Urinary bladder (tissue), 4 donors: ENCODE data around the gene CCDC69. TPM values are rescaled to one million over a fixed set of nuclear protein-coding genes. Genes with fewer than 3 reads are reported as not detected.

ENCODE experiments used
- DNase-seq: peaks from one replicate; pipeline ENCODE4 v3.0.0-alpha.2; 2015; ENCODE audit errors: extremely low spot score
- H3K27ac ChIP-seq: one replicate; pipeline ENCODE4 v1.5.1; 2013; ENCODE audit warnings: low read depth, mild to moderate bottlenecking, moderate library complexity
- H3K36me3 ChIP-seq: one replicate; pipeline ENCODE4 v1.6.1; 2013; ENCODE audit warnings: mild to moderate bottlenecking, moderate library complexity; ENCODE audit not compliant: insufficient read depth
- H3K4me1 ChIP-seq: one replicate; pipeline ENCODE4 v1.6.1; 2013; ENCODE audit warnings: mild to moderate bottlenecking, moderate library complexity; ENCODE audit not compliant: insufficient read depth
- H3K4me3 ChIP-seq: one replicate; pipeline ENCODE4 v1.5.1; 2013; ENCODE audit warnings: low read depth, low read length
- WGBS: extraction: QIAGEN DNeasy Blood & Tissue Kit; methylation state at CpG from one replicate; pipeline ENCODE4 v1.1.7; 2013; 5-methylcytosine and 5-hydroxymethylcytosine counted together
- polyA plus RNA-seq: library from polyadenylated mRNA; stranded (reverse); fragments of 200-250 nt; gene quantifications from one replicate; pipeline ENCODE4 v1.2.3, GENCODE V29; 2013
- total RNA-seq: library from RNA; depleted of rRNA; stranded (reverse); fragments of >200 nt; gene quantifications from one replicate; pipeline ENCODE4 v1.2.3, GENCODE V29; 2014
- donor health status: healthy with polysubstance abuse.
- donor health status: healthy.

CCDC69 gene
- total and polyA plus RNA-seq, 2 donors = 13.9 to 155 TPM

GRCh38 chr5:151171529-151171928, 52.4 kb downstream of the CCDC69 start:
- H3K4me3 ChIP-seq = no peak overlapping the region
- H3K27ac ChIP-seq = no peak overlapping the region
- 70% methylated on average over 1 of the region's 1 CpG for WGBS
- no peak for DNase-seq
- H3K4me1 ChIP-seq = no peaks in the 10 kb centered on the region
- H3K36me3 ChIP-seq = no peaks in the 10 kb centered on the region

- WGBS = 46% methylated on average over 10 of the region's 10 CpGs
- Histone ChIP-seq H3K27ac (no peak overlapping the region), H3K36me3 (no peaks in the 10 kb centered on the region), H3K4me3 (no peak overlapping the region), H3K4me1 (no peaks in the 10 kb centered on the region)
- no peak for DNase-seq
Measured at GRCh38 chr5:151168602-151169344, 55.1 kb downstream of the CCDC69 start.

GRCh38 chr5:151167022-151167421, 56.9 kb downstream of the CCDC69 start:
- Histone ChIP-seq H3K27ac (no peak overlapping the region), H3K4me3 (no peak overlapping the region), H3K4me1 (no peaks in the 10 kb centered on the region), H3K36me3 (no peaks in the 10 kb centered on the region)
- DNase-seq = no peak
- WGBS = 82% methylated on average over 9 of the region's 9 CpGs

- no peaks in the 10 kb centered on the region for H3K4me1 ChIP-seq
- H3K27ac ChIP-seq = no peak overlapping the region
- 38% methylated on average over 8 of the region's 8 CpGs for WGBS
- DNase-seq = peak; percentile 63
- no peaks in the 10 kb centered on the region for H3K36me3 ChIP-seq
- no peak overlapping the region for H3K4me3 ChIP-seq
Measured at GRCh38 chr5:151164687-151165392, 59.1 kb downstream of the CCDC69 start.

GRCh38 chr5:151162776-151163175, 61.1 kb downstream of the CCDC69 start:
- Histone ChIP-seq H3K4me1 (no peaks in the 10 kb centered on the region), H3K4me3 (no peak overlapping the region), H3K36me3 (no peaks in the 10 kb centered on the region), H3K27ac (no peak overlapping the region)
- WGBS = 33% methylated on average over 1 of the region's 1 CpG
- DNase-seq = no peak

- H3K4me1 ChIP-seq = no peaks in the 10 kb centered on the region
- WGBS = 91% methylated on average over 9 of the region's 9 CpGs
- DNase-seq = no peak
- H3K36me3 ChIP-seq = no peaks in the 10 kb centered on the region
- no peak overlapping the region for H3K4me3 ChIP-seq
- H3K27ac ChIP-seq = no peak overlapping the region
Measured at GRCh38 chr5:151159649-151160373, 64.1 kb downstream of the CCDC69 start.

- Histone ChIP-seq H3K4me1 (no peaks in the 10 kb centered on the region), H3K4me3 (peak overlapping the region; percentile 86), H3K36me3 (no peaks in the 10 kb centered on the region), H3K27ac (peak overlapping the region; percentile 38)
- no peak for DNase-seq
- 14% methylated on average over 6 of the region's 6 CpGs for WGBS
Measured at GRCh38 chr5:151158287-151158661, 65.6 kb downstream of the CCDC69 start.

- Histone ChIP-seq H3K4me1 (no peaks in the 10 kb centered on the region), H3K27ac (peak within 1 kb of the TSS; percentile 73), H3K4me3 (peak within 1 kb of the TSS; percentile 86), H3K36me3 (no peaks in the 10 kb centered on the region)
- DNase-seq = peak; percentile 64
- WGBS = under 1% methylated on average over 60 of the region's 60 CpGs
Measured at GRCh38 chr5:151157426-151158286, 66.2 kb downstream of the CCDC69 start, which contains the start of gene ANXA6. ANXA6 (minus strand) TSS chr5:151157779; CDS start chr5:151147901, 9,878 bp downstream.

GRCh38 chr5:151156507-151157420, 67.1 kb downstream of the CCDC69 start:
- H3K4me3 ChIP-seq = peak overlapping the region; percentile 86
- peak overlapping the region; percentile 73 for H3K27ac ChIP-seq
- WGBS = 8% methylated on average over 20 of the region's 20 CpGs
- DNase-seq = no peak
- H3K36me3 ChIP-seq = no peaks in the 10 kb centered on the region
- H3K4me1 ChIP-seq = no peaks in the 10 kb centered on the region

- WGBS = 22% methylated on average over 9 of the region's 9 CpGs
- Histone ChIP-seq H3K4me1 (no peaks in the 10 kb centered on the region), H3K27ac (peak overlapping the region; percentile 61), H3K36me3 (no peaks in the 10 kb centered on the region), H3K4me3 (peak overlapping the region; percentile 86)
- DNase-seq = no peak
Measured at GRCh38 chr5:151155775-151156506, 68.0 kb downstream of the CCDC69 start.

- Histone ChIP-seq H3K4me3 (peak overlapping the region; percentile 86), H3K36me3 (no peaks in the 10 kb centered on the region), H3K27ac (no peak overlapping the region), H3K4me1 (no peaks in the 10 kb centered on the region)
- WGBS = 24% methylated on average over 9 of the region's 9 CpGs
- no peak for DNase-seq
Measured at GRCh38 chr5:151154931-151155774, 68.7 kb downstream of the CCDC69 start.
